GM21381 (cell line): ENCODE results near the gene TM9SF1.
A peak's percentile ranks its signal among the peaks of the same experiment; 100 is the strongest.

Source experiments
- ATAC-seq: cut with Tn5 transposase; IDR thresholded peaks from one replicate; pipeline ENCODE4 v1.9.1; 2021; ENCODE audit warnings: mild to moderate bottlenecking, moderate library complexity; ENCODE audit not compliant: unreplicated experiment

Gene TM9SF1

DNA sequence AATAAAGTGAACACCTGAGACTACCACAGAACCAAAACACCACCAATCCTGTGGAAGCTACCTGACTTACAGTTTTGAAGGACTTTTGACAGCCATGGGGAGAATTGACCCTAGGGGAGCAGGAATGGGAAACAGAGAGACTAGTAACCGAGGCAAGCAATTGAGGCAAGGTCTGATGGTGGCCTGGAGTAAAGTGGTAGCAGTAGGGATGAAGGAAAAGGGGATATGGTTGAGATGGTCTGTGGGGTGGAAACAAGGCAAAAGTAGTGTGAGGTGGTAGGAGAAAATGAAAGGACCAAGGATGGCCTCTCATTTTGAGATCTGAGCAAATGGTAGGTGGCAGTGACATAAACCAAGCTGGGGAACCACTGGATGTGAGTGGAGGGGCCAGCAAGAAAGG, 38.4 kb downstream of the TM9SF1 start:
- ATAC-seq: no peak

- no peak for ATAC-seq
These were observed 40.1 kb downstream of the TM9SF1 start for GRCh38 chr14:24155100-24155499.

- ATAC-seq: no peak
These were observed 43.7 kb downstream of the TM9SF1 start for GRCh38 chr14:24151404-24152080.

DNA sequence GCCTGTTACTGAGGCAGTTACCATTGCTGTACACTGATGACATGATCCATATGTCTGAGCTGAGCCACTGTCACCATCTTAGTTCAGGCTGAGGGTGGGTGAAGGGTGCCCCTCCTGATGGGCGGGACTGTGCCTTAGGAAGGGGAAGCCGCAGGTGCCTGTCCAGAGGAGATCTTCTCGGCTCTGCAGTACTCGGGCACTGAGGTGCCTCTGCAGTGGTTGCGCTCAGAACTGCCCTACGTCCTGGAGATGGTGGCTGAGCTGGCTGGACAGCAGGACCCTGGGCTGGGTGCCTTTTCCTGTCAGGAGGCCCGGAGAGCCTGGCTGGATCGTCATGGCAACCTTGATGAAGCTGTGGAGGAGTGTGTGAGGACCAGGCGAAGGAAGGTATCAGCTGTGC, 44.2 kb downstream of the TM9SF1 start:
- no peak for ATAC-seq

- ATAC-seq: no peak
These were observed 44.7 kb downstream of the TM9SF1 start for GRCh38 chr14:24150567-24150966.

DNA sequence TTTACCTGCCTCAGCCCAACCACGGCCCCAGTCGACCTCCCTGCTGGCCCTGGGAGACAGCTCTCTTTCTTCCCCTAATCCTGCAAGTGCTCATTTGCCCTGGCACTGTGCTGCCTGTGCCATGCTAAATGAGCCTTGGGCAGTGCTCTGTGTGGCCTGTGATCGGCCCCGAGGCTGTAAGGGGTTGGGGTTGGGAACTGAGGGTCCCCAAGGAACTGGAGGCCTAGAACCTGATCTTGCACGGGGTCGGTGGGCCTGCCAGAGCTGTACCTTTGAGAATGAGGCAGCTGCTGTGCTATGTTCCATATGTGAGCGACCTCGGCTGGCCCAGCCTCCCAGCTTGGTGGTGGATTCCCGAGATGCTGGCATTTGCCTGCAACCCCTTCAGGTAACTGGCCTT, 45.2 kb downstream of the TM9SF1 start:
- no peak for ATAC-seq

- no peak for ATAC-seq
These were observed 45.8 kb downstream of the TM9SF1 start for GRCh38 chr14:24149302-24149969.

- ATAC-seq: no peak
These were observed 47.3 kb downstream of the TM9SF1 start for GRCh38 chr14:24147761-24148428.

DNA sequence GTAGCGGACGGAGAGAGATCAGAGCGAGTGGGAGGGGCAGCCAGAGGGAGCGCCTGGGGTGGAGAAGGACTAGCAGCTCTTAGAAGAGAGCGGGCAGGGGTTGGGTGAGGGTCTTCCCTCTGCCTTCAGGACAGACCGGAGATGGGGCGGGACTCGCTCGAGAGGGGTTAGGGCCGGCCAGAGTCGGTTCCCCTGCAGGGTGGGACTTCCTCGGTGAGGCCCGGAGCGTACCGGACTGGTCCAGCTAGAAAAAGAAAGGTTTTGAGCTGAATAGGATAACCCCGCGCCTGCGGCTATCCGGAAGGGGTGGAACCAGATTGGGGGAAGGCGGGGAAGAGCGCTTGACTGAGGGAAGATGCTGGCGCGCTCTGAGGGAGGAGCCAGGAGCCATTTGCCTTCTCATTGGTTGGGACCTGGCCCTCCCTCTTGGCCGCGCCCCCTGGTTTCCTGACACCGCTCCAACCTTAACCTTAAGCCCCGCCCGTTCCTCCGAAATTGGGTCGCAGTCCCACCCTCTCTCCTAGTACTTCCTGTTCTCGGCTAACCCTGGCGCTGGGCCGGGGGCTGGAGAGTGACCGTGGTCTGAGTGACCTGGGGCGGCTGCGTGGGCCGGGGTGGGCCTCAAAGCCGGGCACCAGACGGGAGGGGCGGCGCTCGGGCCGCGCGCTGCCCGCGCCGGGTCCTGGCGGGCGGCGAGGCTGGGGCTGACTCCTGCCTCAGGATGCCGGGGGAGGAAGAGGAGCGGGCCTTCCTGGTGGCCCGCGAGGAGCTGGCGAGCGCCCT, 48.1 kb downstream of the TM9SF1 start, which contains the start of gene RNF31:
TSS of gene RNF31 (plus strand) at position 521 of the 783 bp plus-strand sequence. CDS start at position 722, 201 bp downstream.
- peak; percentile 72 for ATAC-seq

GRCh38 chr14:24146453-24146977, 48.7 kb downstream of the TM9SF1 start, which contains the start of gene PSME2:
PSME2 (minus strand) TSS chr14:24146610; CDS start chr14:24146581, 29 bp downstream.
- ATAC-seq: peak; percentile 59

DNA sequence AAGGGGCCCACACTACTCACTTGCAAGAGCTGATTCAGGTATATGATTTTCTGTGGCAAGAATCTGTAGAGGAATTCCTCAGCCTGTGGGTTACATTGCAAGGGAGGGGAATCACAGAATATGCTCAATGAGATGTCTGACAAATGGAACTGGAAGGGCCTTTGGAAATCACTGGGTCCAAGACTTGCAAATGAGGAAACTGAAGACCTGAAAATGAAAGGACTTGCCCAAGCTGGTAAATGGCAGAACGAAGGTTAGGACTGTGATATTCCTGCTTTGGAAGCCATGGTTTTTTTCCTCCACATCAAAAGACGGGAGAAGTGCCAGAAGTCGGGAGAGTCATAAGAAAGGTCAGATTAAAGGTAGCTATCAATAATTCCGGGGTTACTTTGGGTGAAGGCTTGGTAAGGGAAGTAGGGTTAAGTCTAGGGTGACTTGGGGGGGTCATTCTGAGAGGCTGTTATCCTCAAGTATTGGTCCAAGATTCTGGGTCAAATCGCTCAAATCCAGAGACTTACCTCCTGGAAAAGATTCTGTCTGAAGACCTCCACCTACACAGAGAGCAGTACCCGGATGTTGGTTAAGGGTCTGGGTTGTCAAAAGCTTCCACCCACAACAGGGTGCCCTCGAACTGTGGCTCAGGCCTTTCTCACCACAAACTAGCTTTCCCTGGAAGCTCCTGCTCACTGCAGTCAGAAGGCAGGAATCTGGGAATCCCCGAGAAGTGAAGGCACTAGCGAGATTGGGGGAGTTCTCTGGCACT, 49.4 kb downstream of the TM9SF1 start:
- no peak for ATAC-seq

GRCh38 chr14:24145219-24145618, 50.0 kb downstream of the TM9SF1 start:
- no peak for ATAC-seq

- ATAC-seq: no peak
These were observed 50.8 kb downstream of the TM9SF1 start for GRCh38 chr14:24144451-24144850.

- ATAC-seq: no peak
These were observed 51.7 kb downstream of the TM9SF1 start for GRCh38 chr14:24143511-24143910.

GRCh38 chr14:24141097-24141880, 54.0 kb downstream of the TM9SF1 start, which contains the start of gene EMC9:
EMC9 (minus strand) TSS chr14:24141591; CDS start chr14:24141304, 287 bp downstream.
- ATAC-seq: peak; percentile 86

- no peak for ATAC-seq
These were observed 55.8 kb downstream of the TM9SF1 start for GRCh38 chr14:24139272-24139934.
